Endodermal cell (in vitro differentiated cells): ENCODE results near the gene PARP1. TPM values are rescaled to one million over a fixed set of nuclear protein-coding genes. Genes with fewer than 3 reads are reported as not detected.

Experiments
- DNase-seq: peaks from one replicate; pipeline ENCODE4 v3.0.0-alpha.2; 2017
- H3K27ac ChIP-seq: 2 replicates; pipeline ENCODE4 v1.5.1; 2013; ENCODE audit warnings: mild to moderate bottlenecking, low read depth, low read length, moderate library complexity
- H3K27me3 ChIP-seq: 2 replicates; pipeline ENCODE4 v1.6.1; 2013; ENCODE audit warnings: mild to moderate bottlenecking, low read length, moderate library complexity; ENCODE audit not compliant: insufficient read depth, control insufficient read depth, poor library complexity, severe bottlenecking
- H3K36me3 ChIP-seq: 2 replicates; pipeline ENCODE4 v1.7.0; 2013; ENCODE audit warnings: mild to moderate bottlenecking, low read length, moderate library complexity; ENCODE audit not compliant: control insufficient read depth, insufficient read depth
- H3K4me1 ChIP-seq: one replicate; pipeline ENCODE4 v1.7.0; 2013; ENCODE audit warnings: low read length; ENCODE audit not compliant: control insufficient read depth, insufficient read depth
- H3K4me3 ChIP-seq: 2 replicates; pipeline ENCODE4 v1.5.1; 2013; ENCODE audit warnings: mild to moderate bottlenecking, low read length, moderate library complexity
- H3K9ac ChIP-seq: 2 replicates; pipeline ENCODE4 v1.6.1; 2013; ENCODE audit warnings: mild to moderate bottlenecking, low read length, moderate library complexity; ENCODE audit not compliant: poor library complexity, severe bottlenecking; ENCODE audit errors: extremely low read depth
- H3K9me3 ChIP-seq: 2 replicates; pipeline ENCODE4 v1.6.1; 2013; ENCODE audit warnings: mild to moderate bottlenecking, low read length, moderate library complexity; ENCODE audit not compliant: control insufficient read depth
- H3K27ac Mint-ChIP-seq: 2 replicates; pipeline ENCODE4 v1.8.0; 2020; ENCODE audit warnings: mixed read lengths
- H3K27me3 Mint-ChIP-seq: 2 replicates; pipeline ENCODE4 v1.8.0; 2021; ENCODE audit warnings: mild to moderate bottlenecking, mixed read lengths; ENCODE audit not compliant: insufficient read depth
- H3K36me3 Mint-ChIP-seq: 2 replicates; pipeline ENCODE4 v1.8.0; 2020; ENCODE audit warnings: low read depth, mixed read lengths
- H3K4me1 Mint-ChIP-seq: 2 replicates; pipeline ENCODE4 v1.8.0; 2020; ENCODE audit warnings: mixed read lengths
- H3K4me3 Mint-ChIP-seq: 2 replicates; pipeline ENCODE4 v1.8.0; 2020; ENCODE audit warnings: mild to moderate bottlenecking, moderate library complexity, mixed read lengths
- H3K9me3 Mint-ChIP-seq: 2 replicates; pipeline ENCODE4 v1.8.0; 2020; ENCODE audit warnings: mild to moderate bottlenecking, mixed read lengths
- CTCF ChIP-seq: fragments of 200-600 bp; sonication (generic); conservative IDR thresholded peaks from 2 replicates; pipeline ENCODE4 v1.5.0; 2021; ENCODE audit warnings: antibody characterized with exemption, mild to moderate bottlenecking
- WGBS, 2 experiments: methylation state at CpG; one replicate each; pipeline versions ENCODE4 v1.1.5 to v1.1.7; 2013; ENCODE audit warnings: missing lambda C conversion rate in 2 of 2, mixed read lengths in 1 of 2; ENCODE audit not compliant: insufficient coverage in 1 of 2, insufficient read length in 1 of 2; 5-methylcytosine and 5-hydroxymethylcytosine counted together
- total RNA-seq, 2 donors: library from RNA; stranded (reverse); fragmentation: NEBNext Ultra II Directional in 1 of 2; extraction: Animal tissue kit (Norgen Biotek cat#: 25700) in 1 of 2; gene quantifications; 2 replicates in 1 of 2; 3 replicates in 1 of 2; pipeline ENCODE4 v1.2.1, GENCODE V29; 2021

PARP1 gene
- total RNA-seq, 2 donors from 2014 or later = 170 to 173 TPM

DNA sequence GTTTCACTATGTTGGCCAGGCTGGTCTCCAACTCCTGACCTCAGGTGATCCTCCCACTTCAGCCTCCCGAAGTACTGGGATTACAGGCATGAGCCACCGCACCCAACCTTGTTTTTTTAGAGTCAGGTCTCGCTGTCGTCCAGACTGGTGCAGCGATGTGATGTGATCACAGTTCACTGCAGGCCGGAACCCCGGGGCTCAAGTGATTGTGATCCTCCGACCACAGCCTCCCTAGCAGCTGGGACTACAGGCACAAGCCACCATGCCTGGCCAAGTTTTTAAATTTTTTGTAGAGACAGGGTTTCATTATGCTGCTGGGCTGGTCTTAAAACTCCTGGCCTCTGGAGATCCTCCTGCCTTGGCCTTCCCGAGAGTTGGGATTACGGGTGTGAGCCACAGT, 52.9 kb downstream of the PARP1 start:
- H3K27ac ChIP-seq = no peak overlapping the region
- peaks cover 24% of the 10 kb centered on the region for H3K36me3 ChIP-seq
- no peaks in the 10 kb centered on the region for H3K27me3 ChIP-seq
- no peak overlapping the region for H3K4me3 Mint-ChIP-seq
- H3K9me3 Mint-ChIP-seq = no peaks in the 10 kb centered on the region
- H3K27me3 Mint-ChIP-seq = no peaks in the 10 kb centered on the region
- no peak overlapping the region for H3K4me3 ChIP-seq
- 92 to 96% methylated on average over 5 to 10 of the region's 10 CpGs for WGBS, 2 experiments
- no peak for TF ChIP-seq CTCF
- no peaks in the 10 kb centered on the region for H3K9me3 ChIP-seq
- peaks cover 6% of the 10 kb centered on the region for H3K4me1 Mint-ChIP-seq
- H3K27ac Mint-ChIP-seq = no peak overlapping the region
- H3K4me1 ChIP-seq = peaks cover 3% of the 10 kb centered on the region
- DNase-seq = no peak
- H3K36me3 Mint-ChIP-seq = peaks cover 34% of the 10 kb centered on the region
- H3K9ac ChIP-seq = no peak overlapping the region

- Histone ChIP-seq H3K27ac (no peak overlapping the region), H3K36me3 (peaks cover 13% of the 10 kb centered on the region), H3K4me3 (no peak overlapping the region), H3K9me3 (no peaks in the 10 kb centered on the region), H3K9ac (no peak overlapping the region), H3K27me3 (no peaks in the 10 kb centered on the region), H3K4me1 (peaks cover 3% of the 10 kb centered on the region)
- Mint-ChIP-seq H3K4me1 (peaks cover 8% of the 10 kb centered on the region), H3K4me3 (no peak overlapping the region), H3K27ac (no peak overlapping the region), H3K9me3 (no peaks in the 10 kb centered on the region), H3K27me3 (no peaks in the 10 kb centered on the region), H3K36me3 (peaks cover 24% of the 10 kb centered on the region)
- no peak for TF ChIP-seq CTCF
- WGBS, 2 experiments = 89 to 90% methylated on average over 14 to 15 of the region's 15 CpGs
- DNase-seq = no peak
Observed at GRCh38 chr1:226353698-226354525, 54.0 kb downstream of the PARP1 start.

- H3K9ac ChIP-seq = no peak overlapping the region
- Mint-ChIP-seq H3K36me3 (peaks cover 7% of the 10 kb centered on the region), H3K27me3 (no peaks in the 10 kb centered on the region), H3K4me3 (no peak overlapping the region), H3K9me3 (no peaks in the 10 kb centered on the region), H3K4me1 (peaks cover 8% of the 10 kb centered on the region), H3K27ac (no peak overlapping the region)
- H3K36me3 ChIP-seq = peaks cover 4% of the 10 kb centered on the region
- H3K4me3 ChIP-seq = no peak overlapping the region
- no peaks in the 10 kb centered on the region for H3K27me3 ChIP-seq
- H3K9me3 ChIP-seq = no peaks in the 10 kb centered on the region
- DNase-seq = no peak
- H3K4me1 ChIP-seq = peaks cover 3% of the 10 kb centered on the region
- no peak for TF ChIP-seq CTCF
- H3K27ac ChIP-seq = no peak overlapping the region
- WGBS, 2 experiments = 99% methylated on average over 3 of the region's 3 CpGs; no CpG with 5 or more reads in 1 of the 2 experiments
Observed at GRCh38 chr1:226351709-226352108, 56.2 kb downstream of the PARP1 start.
